ENCODE results near the gene ANKS3. TPM values are rescaled to one million over a fixed set of nuclear protein-coding genes. Genes with fewer than 3 reads are reported as not detected.

ANKS3 gene
- total RNA-seq, 2 donors from 2014 or later, result 11.0 to 11.6 TPM

- ATAC-seq, result peak; percentile 4 to 42
- DNase-seq, result no peak
- intact Hi-C loops (cut with DNase I), result no loop called here
Measured at GRCh38 chr16:4700997-4701743, 32.9 kb downstream of the ANKS3 start.

DNA sequence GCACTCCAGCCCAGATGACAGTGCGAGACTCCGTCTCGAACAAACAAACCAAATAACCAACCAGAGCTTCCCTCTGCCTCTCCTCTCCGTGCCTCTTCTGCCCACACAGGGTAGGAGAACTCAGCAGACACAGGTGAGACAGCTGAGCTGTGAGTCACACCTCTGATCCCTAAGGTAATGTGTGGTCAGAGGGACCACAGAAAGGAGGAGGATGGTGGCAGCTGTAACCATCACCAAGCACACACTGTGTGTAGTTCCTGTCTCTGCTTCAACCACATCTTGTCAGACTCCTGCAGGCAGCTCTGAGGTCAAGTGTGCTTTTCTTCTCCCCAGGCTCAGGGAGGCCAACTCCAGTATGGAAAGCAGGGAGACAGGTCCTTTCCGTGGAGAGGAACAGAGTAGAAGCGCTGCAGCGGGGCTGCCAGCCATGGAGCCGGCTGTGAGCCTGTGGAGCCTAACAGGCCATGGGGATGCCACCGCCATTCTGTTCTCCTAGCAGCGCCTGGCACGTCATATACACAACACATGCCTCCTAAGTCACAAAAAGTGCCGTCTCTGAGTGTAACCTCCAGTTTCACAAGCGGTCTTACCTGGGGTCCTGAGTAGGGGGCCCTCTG, 33.6 kb downstream of the ANKS3 start:
- intact Hi-C loops (cut with DNase I), result no loop called here
- DNase-seq (no peak), ATAC-seq (no peak)

DNA sequence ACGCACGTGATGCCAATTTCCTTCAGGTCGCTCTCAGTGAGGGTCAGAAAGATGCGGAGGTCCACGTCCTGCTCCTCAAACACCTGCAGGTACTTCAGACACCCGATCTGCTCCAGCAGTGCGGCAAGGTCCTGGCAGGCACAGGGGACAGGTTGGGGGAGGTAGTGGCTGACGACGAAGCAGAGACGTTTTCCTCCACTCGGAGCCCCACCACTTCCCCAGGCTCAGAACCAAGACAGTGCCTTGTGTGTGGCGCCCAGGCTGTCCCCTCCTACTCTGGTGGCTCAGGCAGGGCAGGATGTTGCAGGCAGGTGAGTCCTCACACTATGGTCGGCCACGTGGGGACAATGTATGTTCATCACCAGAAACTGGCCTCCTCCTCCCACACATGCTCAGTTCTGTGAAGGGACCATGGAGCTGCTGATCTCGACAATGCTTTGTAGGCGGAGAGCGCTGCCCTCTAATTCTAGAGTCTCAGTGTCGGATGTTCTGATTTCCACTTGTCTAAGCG, 35.0 kb downstream of the ANKS3 start:
- DNase-seq (no peak), ATAC-seq (no peak)
- intact Hi-C loops (cut with DNase I), result no loop called here

- DNase-seq (no peak), ATAC-seq (no peak)
- intact Hi-C loops (cut with DNase I), result no loop called here
Measured at GRCh38 chr16:4698321-4699045, 35.6 kb downstream of the ANKS3 start.

DNA sequence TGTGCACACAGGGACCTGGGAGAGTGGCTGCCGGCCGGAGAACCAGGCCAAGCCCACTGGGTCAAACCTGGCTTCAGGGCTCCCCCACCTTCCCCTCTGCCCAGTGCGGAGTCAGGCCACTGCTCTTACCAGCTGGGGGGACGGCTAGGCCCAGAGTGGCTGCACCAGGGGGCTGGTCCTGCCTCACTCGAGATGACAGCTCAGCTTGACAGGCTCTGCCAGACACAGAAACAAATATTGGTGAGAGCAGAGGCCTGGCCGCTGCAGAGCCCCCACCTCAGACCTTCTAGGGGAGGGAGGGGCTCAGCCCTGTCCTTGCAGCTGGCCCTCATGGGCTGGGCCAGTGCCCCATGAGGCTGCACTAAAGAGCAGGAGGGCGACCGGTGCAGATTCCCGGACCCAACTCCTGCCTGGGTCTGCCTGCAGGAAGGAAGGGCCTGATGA, 36.2 kb downstream of the ANKS3 start:
- intact Hi-C loops (cut with DNase I), result no loop called here
- DNase-seq (no peak), ATAC-seq (no peak)

DNA sequence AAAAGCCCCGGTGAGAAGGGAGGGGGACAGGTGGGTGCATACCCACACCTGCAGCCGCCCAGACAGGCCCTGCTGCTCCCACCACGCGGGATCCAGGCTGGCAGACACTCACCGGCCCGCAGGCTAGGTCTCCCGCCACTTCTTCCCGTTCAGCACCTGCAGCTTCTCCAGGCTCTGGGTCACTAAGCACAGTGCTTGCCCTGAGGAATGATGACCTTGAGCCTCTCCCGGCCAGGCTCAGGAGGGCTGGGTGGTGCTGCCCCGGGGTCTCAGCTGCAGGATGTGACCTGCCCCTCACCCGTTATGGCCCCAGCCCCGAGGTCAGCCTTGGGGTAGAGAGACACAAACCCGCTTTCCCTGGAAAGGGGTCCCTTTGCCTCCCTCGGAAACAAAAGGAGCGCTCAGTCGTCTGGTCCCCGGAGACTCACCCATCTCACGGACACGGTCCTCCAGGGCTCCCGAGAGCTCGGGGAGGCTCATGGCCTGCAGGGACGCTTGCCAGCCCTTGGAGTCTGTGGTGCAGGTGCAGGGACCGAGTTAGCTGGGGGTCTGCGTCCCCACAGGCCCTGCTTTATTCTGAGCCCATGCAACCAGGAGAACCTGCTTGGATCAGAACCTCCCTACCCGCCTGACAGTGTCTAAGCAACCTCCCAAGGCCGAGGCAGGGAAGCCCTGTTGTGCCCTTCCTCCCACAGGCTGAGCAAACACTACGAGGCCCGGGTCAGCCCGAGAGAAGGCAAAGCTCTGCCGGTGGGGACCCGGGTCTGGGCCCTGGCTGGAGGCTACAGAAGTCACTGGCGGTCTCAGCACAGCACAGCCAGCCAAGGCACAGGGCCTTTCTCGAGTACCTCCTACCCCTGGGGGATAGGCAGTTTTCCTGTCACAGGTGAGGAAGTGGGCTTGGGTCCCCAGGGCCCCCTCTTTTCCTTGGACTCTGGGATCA, 36.9 kb downstream of the ANKS3 start:
- no peak for ATAC-seq
- peak; percentile 21 for DNase-seq
- intact Hi-C loops (cut with DNase I), result no loop called here

DNA sequence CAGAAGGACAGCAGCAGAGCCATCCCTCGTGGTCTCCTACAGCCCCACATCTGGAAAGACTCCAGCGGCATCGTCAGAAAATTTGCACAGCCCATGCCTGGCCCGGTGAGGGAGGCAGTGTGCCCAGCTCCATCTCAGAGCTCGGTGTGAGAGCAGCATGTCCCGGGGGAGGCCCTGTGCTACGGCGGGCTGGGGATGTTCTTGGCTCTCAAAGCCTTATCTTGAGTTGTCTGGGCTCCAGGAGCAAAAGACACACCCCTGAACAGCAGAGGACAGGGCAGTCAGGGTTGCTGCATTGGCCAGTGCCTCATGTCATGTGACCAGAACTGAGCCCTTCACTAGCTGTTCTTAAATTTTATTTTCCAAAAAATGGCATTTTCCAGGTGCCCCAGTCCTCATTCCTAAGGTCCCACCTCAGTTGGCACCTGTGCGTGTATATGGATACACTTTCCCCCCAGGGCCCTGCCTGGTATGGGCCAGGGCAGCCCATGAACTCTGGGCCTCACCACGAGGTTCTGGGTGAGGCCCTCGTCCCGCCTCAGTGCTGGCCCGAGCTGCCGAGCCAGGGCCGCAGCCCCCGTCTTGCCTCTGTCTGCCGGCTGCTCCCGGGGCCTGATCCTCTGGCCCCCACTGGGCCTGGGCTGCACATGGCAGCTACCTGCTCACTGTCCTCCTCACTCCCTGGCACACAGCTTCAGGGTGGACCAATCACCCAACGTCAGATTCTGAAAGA, 37.7 kb downstream of the ANKS3 start:
- DNase-seq, result peak; percentile 75
- intact Hi-C loops (cut with DNase I), result no loop called here
- ATAC-seq, result no peak

DNA sequence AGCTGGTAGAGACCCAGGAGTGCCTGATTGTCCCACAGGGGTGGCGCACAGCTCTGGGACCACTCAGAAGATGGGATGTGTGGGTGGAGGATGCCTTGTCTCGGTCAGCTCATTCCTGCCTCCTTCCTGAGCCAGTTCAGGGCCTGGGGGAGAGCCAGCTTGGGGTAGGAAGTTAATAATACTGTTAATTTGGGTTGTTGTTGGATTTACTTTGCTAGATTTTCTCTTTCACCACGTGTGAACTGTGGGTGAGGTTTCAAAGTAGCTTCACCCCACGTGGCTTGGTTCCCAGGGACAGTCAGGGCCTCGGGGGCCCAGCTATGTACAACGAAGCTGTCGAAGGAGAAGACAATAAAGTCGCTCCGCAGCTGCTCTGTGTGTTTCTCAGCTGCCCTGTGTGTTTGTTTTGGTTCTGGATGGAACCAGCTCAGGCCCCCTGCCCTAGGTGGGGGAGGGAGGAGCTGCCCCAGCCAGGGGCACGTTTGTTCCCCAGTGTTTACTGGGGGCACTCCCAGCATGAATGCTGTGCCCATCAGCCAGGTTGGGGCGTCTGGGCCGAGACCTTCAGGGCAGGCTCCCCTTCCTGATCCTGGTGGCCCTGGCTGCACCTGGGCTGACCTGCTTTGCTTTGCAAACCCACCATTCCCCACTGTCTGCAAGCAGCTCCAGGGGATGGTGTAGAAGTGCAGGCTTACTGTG, 38.4 kb downstream of the ANKS3 start:
- DNase-seq (no peak), ATAC-seq (no peak)
- intact Hi-C loops (cut with DNase I), result no loop called here

- no peak for ATAC-seq
- intact Hi-C loops (cut with DNase I), result no loop called here
- DNase-seq, result peak; percentile 63
Measured at GRCh38 chr16:4694642-4695451, 39.2 kb downstream of the ANKS3 start.

- ATAC-seq, result peak; percentile 46 to 60
- peak; percentile 56 for DNase-seq
- intact Hi-C loops (cut with DNase I), result no loop called here
Measured at GRCh38 chr16:4693956-4694641, 40.0 kb downstream of the ANKS3 start.

- DNase-seq (peak; percentile 97), ATAC-seq (peak; percentile 91 to 96)
- intact Hi-C loops (cut with DNase I), result no loop called here
Measured at GRCh38 chr16:4693296-4693955, 40.6 kb downstream of the ANKS3 start, which contains the start of gene NUDT16L1. Gene NUDT16L1, plus strand, starts transcription at chr16:4693562. Its CDS starts 165 bp downstream, at chr16:4693727.

- ATAC-seq (peak; percentile 1 to 5), DNase-seq (no peak)
- intact Hi-C loops (cut with DNase I), result no loop called here
Measured at GRCh38 chr16:4692460-4693295, 41.4 kb downstream of the ANKS3 start.

DNA sequence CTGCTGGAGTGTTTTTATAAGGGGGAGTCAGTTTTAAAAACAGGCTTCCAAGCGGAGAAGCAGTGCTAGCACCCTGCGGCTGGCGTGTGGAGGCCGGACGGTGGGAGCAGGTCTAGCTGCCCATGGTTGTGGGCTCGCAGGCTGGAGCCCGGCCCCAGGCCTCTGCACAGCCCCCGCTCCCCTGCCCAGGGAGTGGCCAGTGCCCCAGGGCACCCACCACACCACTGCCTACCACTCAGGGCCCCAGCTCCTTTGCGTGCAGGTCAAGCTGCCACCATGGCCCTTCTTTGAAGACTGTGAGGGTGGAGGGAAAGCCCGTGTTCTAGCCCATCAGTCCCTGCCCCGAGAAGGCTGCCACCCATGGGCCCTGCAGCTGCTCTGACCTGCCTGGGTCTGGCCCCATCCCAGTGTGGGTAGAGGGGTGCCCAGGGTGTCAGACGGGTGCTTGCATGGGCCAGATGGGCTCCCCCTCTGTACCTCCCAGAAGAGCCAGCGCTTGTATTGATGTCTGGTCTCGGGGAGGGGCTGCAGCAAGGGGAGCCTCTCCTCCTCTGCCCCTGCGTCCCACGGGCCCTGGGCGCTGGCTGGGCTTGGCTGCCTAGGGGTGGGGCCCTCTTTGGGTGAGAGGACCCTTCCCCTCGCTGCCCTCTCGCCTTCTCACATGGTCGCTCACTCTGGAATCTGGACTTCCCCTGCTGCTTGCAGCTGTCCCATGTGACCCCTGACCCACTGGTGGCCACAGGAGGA, 42.2 kb downstream of the ANKS3 start:
- intact Hi-C loops (cut with DNase I), result no loop called here
- DNase-seq, result no peak
- no peak for ATAC-seq
